Smooth muscle cell (in vitro differentiated cells): ENCODE measurements around the gene HMGXB3. TPM values are rescaled to one million over a fixed set of nuclear protein-coding genes. Genes with fewer than 3 reads are reported as not detected.

Experiments
- DNase-seq: peaks from one replicate; lab custom pipeline; 2025; ENCODE audit not compliant: unreplicated experiment; lab: John Stamatoyannopoulos, UW
- H2AFZ ChIP-seq: fragments of 200-600 bp; sonication (generic); 2 replicates; pipeline ENCODE4 v1.6.0; 2016; ENCODE audit warnings: antibody characterized with exemption, low read depth, mild to moderate bottlenecking
- H3F3A ChIP-seq: fragments of 200-600 bp; sonication (generic); 2 replicates; pipeline ENCODE4 v1.6.0; 2017; ENCODE audit warnings: antibody characterized with exemption, low read depth
- H3K27ac ChIP-seq: fragments of 200-600 bp; sonication (generic); 2 replicates; pipeline ENCODE4 v1.5.1; 2016; ENCODE audit warnings: low read depth, mild to moderate bottlenecking
- H3K27me3 ChIP-seq: fragments of 200-600 bp; sonication (generic); 2 replicates; pipeline ENCODE4 v1.6.1; 2016; ENCODE audit warnings: low read depth, mild to moderate bottlenecking
- H3K36me3 ChIP-seq: fragments of 200-600 bp; sonication (generic); 2 replicates; pipeline ENCODE4 v1.5.1; 2016; ENCODE audit warnings: low read depth
- H3K4me1 ChIP-seq: fragments of 200-600 bp; sonication (generic); 2 replicates; pipeline ENCODE4 v1.5.1; 2016; ENCODE audit warnings: low read depth
- H3K4me2 ChIP-seq: fragments of 200-600 bp; sonication (generic); 2 replicates; pipeline ENCODE4 v1.6.0; 2016; ENCODE audit warnings: mild to moderate bottlenecking
- H3K4me3 ChIP-seq: fragments of 200-600 bp; sonication (generic); 2 replicates; pipeline ENCODE4 v1.5.1; 2016; ENCODE audit warnings: mild to moderate bottlenecking
- H3K79me2 ChIP-seq: fragments of 200-600 bp; sonication (generic); 2 replicates; pipeline ENCODE4 v1.6.0; 2016; ENCODE audit warnings: low read depth, mild to moderate bottlenecking
- H3K9ac ChIP-seq: fragments of 200-600 bp; sonication (generic); 2 replicates; pipeline ENCODE4 v1.6.0; 2016; ENCODE audit warnings: low read depth
- H3K9me3 ChIP-seq: fragments of 200-600 bp; sonication (generic); replicated peaks from 2 replicates; pipeline ENCODE4 v1.5.1; 2016; ENCODE audit warnings: low read depth
- H4K20me1 ChIP-seq: fragments of 200-600 bp; sonication (generic); 2 replicates; pipeline ENCODE4 v1.6.0; 2016; ENCODE audit warnings: low read depth
- CTCF ChIP-seq: fragments of 200-600 bp; sonication (generic); IDR thresholded peaks from 2 replicates; pipeline ENCODE4 v1.5.1; 2017; ENCODE audit warnings: borderline replicate concordance, mild to moderate bottlenecking, antibody characterized with exemption; ENCODE audit not compliant: insufficient read depth, poor library complexity, severe bottlenecking
- WGBS: methylation state at CpG from one replicate; pipeline ENCODE4 v1.1.7; 2016; ENCODE audit warnings: low lambda C conversion rate; 5-methylcytosine and 5-hydroxymethylcytosine counted together
- polyA plus RNA-seq: library from polyadenylated mRNA; unstranded; fragments of >200 nt; fragmentation: Nextera tagmentation; extraction: Ambion mirVana; gene quantifications from 2 replicates; pipeline ENCODE4 v1.2.1, GENCODE V29; 2016
- total RNA-seq: library from RNA; depleted of rRNA; stranded (reverse); fragments of >200 nt; gene quantifications from 2 replicates; pipeline ENCODE4 v1.2.3, GENCODE V29; 2014

Gene HMGXB3
- total and polyA plus RNA-seq, 2 experiments from 2014 or later, result 31.4 to 41.8 TPM

- Histone ChIP-seq H2AFZ (no peak overlapping the region), H3K27me3 (no peaks in the 10 kb centered on the region), H3K9ac (no peak overlapping the region), H3K9me3 (no peaks in the 10 kb centered on the region), H3K27ac (no peak overlapping the region), H3F3A (peaks cover 1% of the 10 kb centered on the region), H3K36me3 (no peaks in the 10 kb centered on the region), H3K4me2 (no peak overlapping the region), H3K4me3 (no peak overlapping the region), H3K4me1 (peaks cover 4% of the 10 kb centered on the region), H3K79me2 (no peaks in the 10 kb centered on the region), H4K20me1 (no peaks in the 10 kb centered on the region)
- DNase-seq, result no peak
- no peak for TF ChIP-seq CTCF
- 90% methylated on average over 8 of the region's 8 CpGs for WGBS
Observed at GRCh38 chr5:150077060-150077459, 76.5 kb downstream of the HMGXB3 start.

GRCh38 chr5:150077996-150078801 is 77.7 kb downstream of the HMGXB3 start:
- no peak for TF ChIP-seq CTCF
- Histone ChIP-seq H4K20me1 (no peaks in the 10 kb centered on the region), H3K9ac (no peak overlapping the region), H3K4me3 (no peak overlapping the region), H3K36me3 (no peaks in the 10 kb centered on the region), H3K27ac (no peak overlapping the region), H3K9me3 (no peaks in the 10 kb centered on the region), H3F3A (peaks cover 8% of the 10 kb centered on the region), H2AFZ (no peak overlapping the region), H3K4me2 (no peak overlapping the region), H3K4me1 (peaks cover 12% of the 10 kb centered on the region), H3K27me3 (no peaks in the 10 kb centered on the region), H3K79me2 (no peaks in the 10 kb centered on the region)
- 95% methylated on average over 8 of the region's 8 CpGs for WGBS
- DNase-seq, result no peak

- no peak overlapping the region for H3K4me2 ChIP-seq
- H3K4me3 ChIP-seq, result no peak overlapping the region
- no peak overlapping the region for H3K27ac ChIP-seq
- no peak for TF ChIP-seq CTCF
- H3K9me3 ChIP-seq, result no peaks in the 10 kb centered on the region
- H3K4me1 ChIP-seq, result peaks cover 12% of the 10 kb centered on the region
- H3K9ac ChIP-seq, result no peak overlapping the region
- WGBS, result 83% methylated on average over 7 of the region's 7 CpGs
- no peaks in the 10 kb centered on the region for H4K20me1 ChIP-seq
- no peak for DNase-seq
- H3F3A ChIP-seq, result peaks cover 8% of the 10 kb centered on the region
- no peaks in the 10 kb centered on the region for H3K79me2 ChIP-seq
- no peaks in the 10 kb centered on the region for H3K36me3 ChIP-seq
- H3K27me3 ChIP-seq, result no peaks in the 10 kb centered on the region
- H2AFZ ChIP-seq, result no peak overlapping the region
Observed at GRCh38 chr5:150078802-150079689, 78.5 kb downstream of the HMGXB3 start.
